ENCODE data around the gene LIX1L. TPM values are rescaled to one million over a fixed set of nuclear protein-coding genes. Genes with fewer than 3 reads are reported as not detected.
A peak's percentile ranks its signal among the peaks of the same experiment; 100 is the strongest.

Gene LIX1L
- total and polyA plus RNA-seq, 2 of the 13 experiments (the other 11 are each of a cell fraction or from before 2014, with no cell fraction given) = 8.1 to 24.9 TPM

DNA sequence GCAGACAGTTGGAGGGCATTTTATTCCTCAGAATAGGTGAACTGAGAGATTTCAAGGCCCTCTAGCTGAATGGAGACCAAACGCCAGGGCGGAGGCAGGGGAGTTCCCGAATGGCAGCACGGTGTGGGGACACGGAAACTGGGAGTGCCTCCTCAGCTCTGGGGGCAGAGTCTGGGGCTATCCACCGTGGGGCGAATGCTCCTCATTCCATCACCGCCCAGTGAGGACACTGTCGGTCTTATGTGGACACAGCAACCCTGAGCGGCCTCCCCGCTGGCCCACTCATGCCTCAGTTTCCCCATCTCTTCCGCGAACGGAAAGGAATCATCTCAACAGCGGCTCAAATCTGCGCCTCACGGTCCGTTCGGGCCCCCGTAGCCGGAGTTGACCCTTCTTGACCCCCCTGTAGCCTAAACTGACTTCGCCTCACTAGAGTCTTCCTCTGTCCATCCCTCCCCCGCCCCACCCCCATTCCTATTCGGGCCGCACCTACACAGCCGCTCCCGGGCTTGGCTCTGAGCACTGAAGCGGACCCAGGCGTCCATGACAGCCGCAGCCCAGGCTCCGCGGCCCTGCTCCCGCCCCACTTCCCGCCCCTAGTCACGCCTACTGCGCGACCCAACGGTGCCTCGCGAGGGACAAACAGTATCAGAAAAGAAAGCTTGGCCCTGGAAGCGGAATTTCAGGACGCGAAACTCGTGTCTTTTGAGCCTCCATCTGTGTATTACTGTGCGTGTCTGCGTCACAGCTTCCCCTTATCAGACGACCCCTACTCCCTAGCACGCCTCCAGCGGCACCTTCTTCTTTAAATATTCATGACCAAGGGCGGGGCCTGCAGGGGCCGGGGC is 39.4 kb downstream of the LIX1L start, which contains the start of gene PEX11B (continued):
- TF ChIP-seq, protein P1, sequence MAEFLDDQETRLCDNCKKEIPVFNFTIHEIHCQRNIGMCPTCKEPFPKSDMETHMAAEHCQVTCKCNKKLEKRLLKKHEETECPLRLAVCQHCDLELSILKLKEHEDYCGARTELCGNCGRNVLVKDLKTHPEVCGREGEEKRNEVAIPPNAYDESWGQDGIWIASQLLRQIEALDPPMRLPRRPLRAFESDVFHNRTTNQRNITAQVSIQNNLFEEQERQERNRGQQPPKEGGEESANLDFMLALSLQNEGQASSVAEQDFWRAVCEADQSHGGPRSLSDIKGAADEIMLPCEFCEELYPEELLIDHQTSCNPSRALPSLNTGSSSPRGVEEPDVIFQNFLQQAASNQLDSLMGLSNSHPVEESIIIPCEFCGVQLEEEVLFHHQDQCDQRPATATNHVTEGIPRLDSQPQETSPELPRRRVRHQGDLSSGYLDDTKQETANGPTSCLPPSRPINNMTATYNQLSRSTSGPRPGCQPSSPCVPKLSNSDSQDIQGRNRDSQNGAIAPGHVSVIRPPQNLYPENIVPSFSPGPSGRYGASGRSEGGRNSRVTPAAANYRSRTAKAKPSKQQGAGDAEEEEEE (CRISPR knock-in tag; IDR thresholded peaks at IDR 0.05; ENCODE audit: borderline replicate concordance) = no peak
- TF ChIP-seq, protein P2, sequence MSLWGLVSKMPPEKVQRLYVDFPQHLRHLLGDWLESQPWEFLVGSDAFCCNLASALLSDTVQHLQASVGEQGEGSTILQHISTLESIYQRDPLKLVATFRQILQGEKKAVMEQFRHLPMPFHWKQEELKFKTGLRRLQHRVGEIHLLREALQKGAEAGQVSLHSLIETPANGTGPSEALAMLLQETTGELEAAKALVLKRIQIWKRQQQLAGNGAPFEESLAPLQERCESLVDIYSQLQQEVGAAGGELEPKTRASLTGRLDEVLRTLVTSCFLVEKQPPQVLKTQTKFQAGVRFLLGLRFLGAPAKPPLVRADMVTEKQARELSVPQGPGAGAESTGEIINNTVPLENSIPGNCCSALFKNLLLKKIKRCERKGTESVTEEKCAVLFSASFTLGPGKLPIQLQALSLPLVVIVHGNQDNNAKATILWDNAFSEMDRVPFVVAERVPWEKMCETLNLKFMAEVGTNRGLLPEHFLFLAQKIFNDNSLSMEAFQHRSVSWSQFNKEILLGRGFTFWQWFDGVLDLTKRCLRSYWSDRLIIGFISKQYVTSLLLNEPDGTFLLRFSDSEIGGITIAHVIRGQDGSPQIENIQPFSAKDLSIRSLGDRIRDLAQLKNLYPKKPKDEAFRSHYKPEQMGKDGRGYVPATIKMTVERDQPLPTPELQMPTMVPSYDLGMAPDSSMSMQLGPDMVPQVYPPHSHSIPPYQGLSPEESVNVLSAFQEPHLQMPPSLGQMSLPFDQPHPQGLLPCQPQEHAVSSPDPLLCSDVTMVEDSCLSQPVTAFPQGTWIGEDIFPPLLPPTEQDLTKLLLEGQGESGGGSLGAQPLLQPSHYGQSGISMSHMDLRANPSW (CRISPR knock-in tag; IDR thresholded peaks at IDR 0.05; ENCODE audit: borderline replicate concordance) = no peak
- TF ChIP-seq GTF3A (CRISPR knock-in tag; conservative IDR thresholded peaks at IDR 0.05) (0 out of 2 replicates have a peak, but pooled peaks have one; percentile 60), YEATS4 (CRISPR knock-in tag; IDR thresholded peaks at IDR 0.05; ENCODE audit: borderline replicate concordance) (no peak), ZBTB20 (CRISPR knock-in tag; IDR thresholded peaks at IDR 0.05; ENCODE audit: borderline replicate concordance, low read depth) (no peak), ZNF326 (CRISPR knock-in tag; IDR thresholded peaks at IDR 0.05; ENCODE audit: borderline replicate concordance) (no peak), GZF1 (CRISPR knock-in tag; IDR thresholded peaks at IDR 0.05) (no peak), ESRRA (CRISPR knock-in tag; IDR thresholded peaks at IDR 0.05; ENCODE audit: low read depth) (no peak; the same call in 1 of the 2 replicates), BRD4 (CRISPR knock-in tag; IDR thresholded peaks at IDR 0.05) (no peak), SNAPC2 (CRISPR knock-in tag; IDR thresholded peaks at IDR 0.05) (no peak), SIN3A (IDR thresholded peaks at IDR 0.05; ENCODE audit: borderline replicate concordance, low read depth, low read length) (peak; percentile 60; the same call in 1 of the 2 replicates), HNRNPLL (IDR thresholded peaks at IDR 0.05; ENCODE audit: low read depth, low read length, poor library complexity, severe bottlenecking) (peak; percentile 73), ZC3H4 (CRISPR knock-in tag; IDR thresholded peaks at IDR 0.05; ENCODE audit: borderline replicate concordance) (no peak)
- TF ChIP-seq, protein P3, sequence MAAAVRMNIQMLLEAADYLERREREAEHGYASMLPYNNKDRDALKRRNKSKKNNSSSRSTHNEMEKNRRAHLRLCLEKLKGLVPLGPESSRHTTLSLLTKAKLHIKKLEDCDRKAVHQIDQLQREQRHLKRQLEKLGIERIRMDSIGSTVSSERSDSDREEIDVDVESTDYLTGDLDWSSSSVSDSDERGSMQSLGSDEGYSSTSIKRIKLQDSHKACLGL (CRISPR knock-in tag; IDR thresholded peaks at IDR 0.05) = no peak
- TF ChIP-seq, protein P4, sequence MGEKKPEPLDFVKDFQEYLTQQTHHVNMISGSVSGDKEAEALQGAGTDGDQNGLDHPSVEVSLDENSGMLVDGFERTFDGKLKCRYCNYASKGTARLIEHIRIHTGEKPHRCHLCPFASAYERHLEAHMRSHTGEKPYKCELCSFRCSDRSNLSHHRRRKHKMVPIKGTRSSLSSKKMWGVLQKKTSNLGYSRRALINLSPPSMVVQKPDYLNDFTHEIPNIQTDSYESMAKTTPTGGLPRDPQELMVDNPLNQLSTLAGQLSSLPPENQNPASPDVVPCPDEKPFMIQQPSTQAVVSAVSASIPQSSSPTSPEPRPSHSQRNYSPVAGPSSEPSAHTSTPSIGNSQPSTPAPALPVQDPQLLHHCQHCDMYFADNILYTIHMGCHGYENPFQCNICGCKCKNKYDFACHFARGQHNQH (CRISPR knock-in tag; IDR thresholded peaks at IDR 0.05) = no peak; the same call in 1 of the 2 replicates
- TF ChIP-seq, protein P5, sequence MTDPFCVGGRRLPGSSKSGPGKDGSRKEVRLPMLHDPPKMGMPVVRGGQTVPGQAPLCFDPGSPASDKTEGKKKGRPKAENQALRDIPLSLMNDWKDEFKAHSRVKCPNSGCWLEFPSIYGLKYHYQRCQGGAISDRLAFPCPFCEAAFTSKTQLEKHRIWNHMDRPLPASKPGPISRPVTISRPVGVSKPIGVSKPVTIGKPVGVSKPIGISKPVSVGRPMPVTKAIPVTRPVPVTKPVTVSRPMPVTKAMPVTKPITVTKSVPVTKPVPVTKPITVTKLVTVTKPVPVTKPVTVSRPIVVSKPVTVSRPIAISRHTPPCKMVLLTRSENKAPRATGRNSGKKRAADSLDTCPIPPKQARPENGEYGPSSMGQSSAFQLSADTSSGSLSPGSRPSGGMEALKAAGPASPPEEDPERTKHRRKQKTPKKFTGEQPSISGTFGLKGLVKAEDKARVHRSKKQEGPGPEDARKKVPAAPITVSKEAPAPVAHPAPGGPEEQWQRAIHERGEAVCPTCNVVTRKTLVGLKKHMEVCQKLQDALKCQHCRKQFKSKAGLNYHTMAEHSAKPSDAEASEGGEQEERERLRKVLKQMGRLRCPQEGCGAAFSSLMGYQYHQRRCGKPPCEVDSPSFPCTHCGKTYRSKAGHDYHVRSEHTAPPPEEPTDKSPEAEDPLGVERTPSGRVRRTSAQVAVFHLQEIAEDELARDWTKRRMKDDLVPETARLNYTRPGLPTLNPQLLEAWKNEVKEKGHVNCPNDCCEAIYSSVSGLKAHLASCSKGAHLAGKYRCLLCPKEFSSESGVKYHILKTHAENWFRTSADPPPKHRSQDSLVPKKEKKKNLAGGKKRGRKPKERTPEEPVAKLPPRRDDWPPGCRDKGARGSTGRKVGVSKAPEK (CRISPR knock-in tag; IDR thresholded peaks at IDR 0.05; ENCODE audit: borderline replicate concordance) = no peak
- TF ChIP-seq, protein P6, sequence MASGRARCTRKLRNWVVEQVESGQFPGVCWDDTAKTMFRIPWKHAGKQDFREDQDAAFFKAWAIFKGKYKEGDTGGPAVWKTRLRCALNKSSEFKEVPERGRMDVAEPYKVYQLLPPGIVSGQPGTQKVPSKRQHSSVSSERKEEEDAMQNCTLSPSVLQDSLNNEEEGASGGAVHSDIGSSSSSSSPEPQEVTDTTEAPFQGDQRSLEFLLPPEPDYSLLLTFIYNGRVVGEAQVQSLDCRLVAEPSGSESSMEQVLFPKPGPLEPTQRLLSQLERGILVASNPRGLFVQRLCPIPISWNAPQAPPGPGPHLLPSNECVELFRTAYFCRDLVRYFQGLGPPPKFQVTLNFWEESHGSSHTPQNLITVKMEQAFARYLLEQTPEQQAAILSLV (CRISPR knock-in tag; IDR thresholded peaks at IDR 0.05; ENCODE audit: borderline replicate concordance) = no peak

All from HepG2 (cell line).